ENCODE data around the gene PXDN. TPM values are rescaled to one million over a fixed set of nuclear protein-coding genes. Genes with fewer than 3 reads are reported as not detected.

PXDN gene
- total and polyA plus RNA-seq, 9 of the 15 experiments (the other 6 are each of a cell fraction or from before 2014, with no cell fraction given): 0.49 TPM; not detected in 8

- 3% methylated on average over 32 of the region's 33 CpGs for WGBS (ENCODE audit: insufficient coverage, low coverage, missing lambda C conversion rate)
- in situ Hi-C loops (cut with MboI): no loop called here
These were observed 67.1 kb downstream of the PXDN start for GRCh38 chr2:1676913-1677820.

More at GRCh38 chr2:1676913-1677820, 67.1 kb downstream of the PXDN start:
- no peaks in the 10 kb centered on the region for H3K4me1 ChIP-seq (replicated peaks in 1 of 2; ENCODE audit: control insufficient read depth in 2 of 2, insufficient read depth in 2 of 2, low read length in 2 of 2)
- TF ChIP-seq POLR2A (conservative IDR thresholded peaks at IDR 0.05): no peak
- TF ChIP-seq E2F5 (CRISPR knock-in tag; IDR thresholded peaks at IDR 0.05): no peak
- no peak for TF ChIP-seq ELK3 (CRISPR knock-in tag; IDR thresholded peaks at IDR 0.05)
- TF ChIP-seq HNRNPUL1 (IDR thresholded peaks at IDR 0.05; ENCODE audit: low read length): no peak
- no peak for TF ChIP-seq XRCC4 (IDR thresholded peaks at IDR 0.05; ENCODE audit: extremely low read depth, insufficient read depth, insufficient read length)
- TF ChIP-seq ESRRB (CRISPR knock-in tag; IDR thresholded peaks at IDR 0.05; ENCODE audit: borderline replicate concordance): no peak
- TF ChIP-seq MTA1 (IDR thresholded peaks at IDR 0.05; ENCODE audit: borderline replicate concordance): no peak
- TF ChIP-seq PPARD (CRISPR knock-in tag; IDR thresholded peaks at IDR 0.05): no peak
- TF ChIP-seq ZKSCAN8 (CRISPR knock-in tag; IDR thresholded peaks at IDR 0.05): no peak
- TF ChIP-seq NCOA2 (IDR thresholded peaks at IDR 0.05; ENCODE audit: partially characterized antibody in 2 of 2): no peak
- TF ChIP-seq RBM17 (IDR thresholded peaks at IDR 0.05; ENCODE audit: borderline replicate concordance, low read depth, low read length): no peak
- POLR2A ChIA-PET: no interaction called here
- H3K9ac ChIP-seq (ENCODE audit: insufficient read depth in 1 of 2, low read depth in 2 of 2, low read length in 2 of 2): no peak overlapping the region
- no peak overlapping the region for H3K4me3 ChIP-seq
- H3K27ac ChIP-seq (ENCODE audit: extremely low read depth, low read depth, low read length): no peak overlapping the region
- H4K20me1 ChIP-seq (replicated peaks; ENCODE audit: control insufficient read depth, insufficient read depth, low read length): no peaks in the 10 kb centered on the region; the same call in 1 of the 2 replicates
- no peak for DNase-seq (ENCODE audit: extremely low read depth in 1 of 4, low spot score in 3 of 4)
- H3K27me3 ChIP-seq (ENCODE audit: control insufficient read depth in 2 of 2, insufficient read depth in 2 of 2, low read length in 2 of 2): peaks cover 0 to 57% of the 10 kb centered on the region in 2 experiments; a peak in 3 of 5 replicates
- H3K9me3 ChIP-seq (replicated peaks; ENCODE audit: control insufficient read depth, insufficient read depth, low read depth, low read length): no peaks in the 10 kb centered on the region
- H2AFZ ChIP-seq (ENCODE audit: low read depth, low read length): no peak overlapping the region
- H3K4me2 ChIP-seq (ENCODE audit: insufficient read depth, low read length): no peak overlapping the region
- no peak for FAIRE-seq
- intact Hi-C loops (cut with micrococcal nuclease): no loop called here
- no peak for ATAC-seq
- H3K36me3 ChIP-seq (ENCODE audit: control insufficient read depth, insufficient read depth, low read length): no peaks in the 10 kb centered on the region
- CTCF ChIA-PET (ENCODE audit: low intra/inter-chr PET ratio): no interaction called here
- no peaks in the 10 kb centered on the region for H3K9me1 ChIP-seq (ENCODE audit: control insufficient read depth, insufficient read depth, low read length)
- H3K79me2 ChIP-seq (ENCODE audit: control insufficient read depth, insufficient read depth, low read length): no peaks in the 10 kb centered on the region
- no TSS peak for BruUV-seq (replicated peaks)

Measured in K562 (cell line).